ENCODE results near the gene ABLIM2. TPM values are rescaled to one million over a fixed set of nuclear protein-coding genes. Genes with fewer than 3 reads are reported as not detected.

Gene ABLIM2
- total and polyA plus RNA-seq, 4 experiments from 2014 or later = 0.44 to 7.9 (median 3.8) TPM

- Mint-ChIP-seq H3K36me3 (peaks cover 0 to 8% of the 10 kb centered on the region in 2 donors), H3K4me1 (peaks cover 0 to 2% (median 0%) of the 10 kb centered on the region in 4 donors), H3K27me3 (no peaks in the 10 kb centered on the region), H3K27ac (no peak overlapping the region), H3K9me3 (peaks cover 0 to 2% (median 0%) of the 10 kb centered on the region in 8 donors), H3K4me3 (no peak overlapping the region)
- Histone ChIP-seq H3K27ac (ENCODE audit: low read depth, low read length) (no peak overlapping the region), H3K4me1 (ENCODE audit: insufficient read depth, low read length) (no peaks in the 10 kb centered on the region), H3K9me3 (ENCODE audit: control insufficient read depth in 1 of 2, low read length in 2 of 2) (no peaks in the 10 kb centered on the region), H3K4me3 (ENCODE audit: low read length in 2 of 2) (no peak overlapping the region), H3K36me3 (ENCODE audit: insufficient read depth, low read length) (no peaks in the 10 kb centered on the region), H3K27me3 (ENCODE audit: insufficient read depth, low read length) (no peaks in the 10 kb centered on the region)
- DNase-seq = no peak
- ChIA-PET CTCF (ENCODE audit: partially characterized antibody) (no interaction called here), POLR2A (ENCODE audit: partially characterized antibody) (no interaction called here)
- intact Hi-C loops (cut with micrococcal nuclease) = no loop called here
Observed at GRCh38 chr4:8132400-8132799, 26.2 kb downstream of the ABLIM2 start.

GRCh38 chr4:8131826-8132225, 26.8 kb downstream of the ABLIM2 start:
- H3K4me1 ChIP-seq (ENCODE audit: insufficient read depth, low read length) = no peaks in the 10 kb centered on the region
- Mint-ChIP-seq H3K36me3 (peaks cover 0 to 8% of the 10 kb centered on the region in 2 donors), H3K27ac (no peak overlapping the region), H3K4me3 (no peak overlapping the region), H3K27me3 (no peaks in the 10 kb centered on the region), H3K4me1 (peaks cover 0 to 2% (median 0%) of the 10 kb centered on the region in 4 donors), H3K9me3 (peaks cover 0 to 2% (median 0%) of the 10 kb centered on the region in 8 donors)
- no peaks in the 10 kb centered on the region for H3K9me3 ChIP-seq (ENCODE audit: control insufficient read depth in 1 of 2, low read length in 2 of 2)
- no peak for DNase-seq
- intact Hi-C loops (cut with micrococcal nuclease) = no loop called here
- no peak overlapping the region for H3K4me3 ChIP-seq (ENCODE audit: low read length in 2 of 2)
- CTCF ChIA-PET (ENCODE audit: partially characterized antibody) = no interaction called here
- no peaks in the 10 kb centered on the region for H3K27me3 ChIP-seq (ENCODE audit: insufficient read depth, low read length)
- no peaks in the 10 kb centered on the region for H3K36me3 ChIP-seq (ENCODE audit: insufficient read depth, low read length)
- no peak overlapping the region for H3K27ac ChIP-seq (ENCODE audit: low read depth, low read length)
- POLR2A ChIA-PET (ENCODE audit: partially characterized antibody) = no interaction called here

GRCh38 chr4:8131210-8131609, 27.4 kb downstream of the ABLIM2 start:
- peaks cover 0 to 2% (median 0%) of the 10 kb centered on the region in 4 donors for H3K4me1 Mint-ChIP-seq
- CTCF ChIA-PET (ENCODE audit: partially characterized antibody) = no interaction called here

GRCh38 chr4:8130346-8131066, 28.1 kb downstream of the ABLIM2 start:
- H3K4me3 Mint-ChIP-seq = no peak overlapping the region
- POLR2A ChIA-PET (ENCODE audit: partially characterized antibody) = no interaction called here

More at GRCh38 chr4:8131210-8131609, 27.4 kb downstream of the ABLIM2 start:
- Histone ChIP-seq H3K9me3 (ENCODE audit: control insufficient read depth in 1 of 2, low read length in 2 of 2) (no peaks in the 10 kb centered on the region), H3K4me1 (ENCODE audit: insufficient read depth, low read length) (no peaks in the 10 kb centered on the region), H3K27me3 (ENCODE audit: insufficient read depth, low read length) (no peaks in the 10 kb centered on the region), H3K36me3 (ENCODE audit: insufficient read depth, low read length) (no peaks in the 10 kb centered on the region), H3K4me3 (ENCODE audit: low read length in 2 of 2) (no peak overlapping the region), H3K27ac (ENCODE audit: low read depth, low read length) (no peak overlapping the region)
- H3K27ac Mint-ChIP-seq = no peak overlapping the region
- H3K9me3 Mint-ChIP-seq = peaks cover 0 to 2% (median 0%) of the 10 kb centered on the region in 8 donors
- peaks cover 0 to 8% of the 10 kb centered on the region in 2 donors for H3K36me3 Mint-ChIP-seq
- no peaks in the 10 kb centered on the region for H3K27me3 Mint-ChIP-seq
- intact Hi-C loops (cut with micrococcal nuclease) = no loop called here
- H3K4me3 Mint-ChIP-seq = no peak overlapping the region
- POLR2A ChIA-PET (ENCODE audit: partially characterized antibody) = no interaction called here
- no peak for DNase-seq

GRCh38 chr4:8129785-8130184, 28.8 kb downstream of the ABLIM2 start:
- Mint-ChIP-seq H3K4me1 (peaks cover 0 to 2% (median 0%) of the 10 kb centered on the region in 4 donors), H3K27ac (no peak overlapping the region), H3K36me3 (no peaks in the 10 kb centered on the region), H3K27me3 (no peaks in the 10 kb centered on the region), H3K4me3 (no peak overlapping the region), H3K9me3 (peaks cover 0 to 2% (median 0%) of the 10 kb centered on the region in 8 donors)
- no peaks in the 10 kb centered on the region for H3K27me3 ChIP-seq (ENCODE audit: insufficient read depth, low read length)
- no peak overlapping the region for H3K4me3 ChIP-seq (ENCODE audit: low read length in 2 of 2)
- no peak overlapping the region for H3K27ac ChIP-seq (ENCODE audit: low read depth, low read length)
- H3K9me3 ChIP-seq (ENCODE audit: control insufficient read depth in 1 of 2, low read length in 2 of 2) = no peaks in the 10 kb centered on the region
- no peaks in the 10 kb centered on the region for H3K4me1 ChIP-seq (ENCODE audit: insufficient read depth, low read length)
- CTCF ChIA-PET (ENCODE audit: partially characterized antibody) = no interaction called here
- intact Hi-C loops (cut with micrococcal nuclease) = no loop called here
- H3K36me3 ChIP-seq (ENCODE audit: insufficient read depth, low read length) = no peaks in the 10 kb centered on the region
- POLR2A ChIA-PET (ENCODE audit: partially characterized antibody) = no interaction called here
- no peak for DNase-seq

More at GRCh38 chr4:8130346-8131066, 28.1 kb downstream of the ABLIM2 start:
- Histone ChIP-seq H3K27me3 (ENCODE audit: insufficient read depth, low read length) (no peaks in the 10 kb centered on the region), H3K4me3 (ENCODE audit: low read length in 2 of 2) (no peak overlapping the region), H3K4me1 (ENCODE audit: insufficient read depth, low read length) (no peaks in the 10 kb centered on the region), H3K27ac (ENCODE audit: low read depth, low read length) (no peak overlapping the region), H3K9me3 (ENCODE audit: control insufficient read depth in 1 of 2, low read length in 2 of 2) (no peaks in the 10 kb centered on the region), H3K36me3 (ENCODE audit: insufficient read depth, low read length) (no peaks in the 10 kb centered on the region)
- Mint-ChIP-seq H3K27ac (no peak overlapping the region), H3K27me3 (no peaks in the 10 kb centered on the region), H3K9me3 (peaks cover 0 to 2% (median 0%) of the 10 kb centered on the region in 8 donors), H3K36me3 (peaks cover 0 to 7% of the 10 kb centered on the region in 2 donors), H3K4me1 (peaks cover 0 to 2% (median 0%) of the 10 kb centered on the region in 4 donors)
- intact Hi-C loops (cut with micrococcal nuclease) = no loop called here
- DNase-seq = no peak
- CTCF ChIA-PET (ENCODE audit: partially characterized antibody) = no interaction called here

- Histone ChIP-seq H3K27ac (ENCODE audit: low read depth, low read length) (no peak overlapping the region), H3K4me1 (ENCODE audit: insufficient read depth, low read length) (no peaks in the 10 kb centered on the region), H3K4me3 (ENCODE audit: low read length in 2 of 2) (no peak overlapping the region), H3K9me3 (ENCODE audit: control insufficient read depth in 1 of 2, low read length in 2 of 2) (no peaks in the 10 kb centered on the region), H3K36me3 (ENCODE audit: insufficient read depth, low read length) (no peaks in the 10 kb centered on the region), H3K27me3 (ENCODE audit: insufficient read depth, low read length) (no peaks in the 10 kb centered on the region)
- Mint-ChIP-seq H3K27me3 (no peaks in the 10 kb centered on the region), H3K4me1 (peaks cover 0 to 2% (median 0%) of the 10 kb centered on the region in 4 donors), H3K4me3 (no peak overlapping the region), H3K9me3 (no peaks in the 10 kb centered on the region), H3K36me3 (no peaks in the 10 kb centered on the region), H3K27ac (no peak overlapping the region)
- ChIA-PET POLR2A (ENCODE audit: partially characterized antibody) (no interaction called here), CTCF (ENCODE audit: partially characterized antibody) (no interaction called here)
- intact Hi-C loops (cut with micrococcal nuclease) = no loop called here
- no peak for DNase-seq
Observed at GRCh38 chr4:8129136-8129535, 29.5 kb downstream of the ABLIM2 start.

GRCh38 chr4:8128100-8128856, 30.3 kb downstream of the ABLIM2 start:
- peaks cover 0 to 2% (median under 1%) of the 10 kb centered on the region in 4 donors for H3K4me1 Mint-ChIP-seq

More at GRCh38 chr4:8128100-8128856, 30.3 kb downstream of the ABLIM2 start:
- no peaks in the 10 kb centered on the region for H3K27me3 Mint-ChIP-seq
- no peak overlapping the region for H3K27ac ChIP-seq (ENCODE audit: low read depth, low read length)
- no peaks in the 10 kb centered on the region for H3K9me3 Mint-ChIP-seq
- intact Hi-C loops (cut with micrococcal nuclease) = no loop called here
- no peak for DNase-seq
- H3K27me3 ChIP-seq (ENCODE audit: insufficient read depth, low read length) = no peaks in the 10 kb centered on the region
- no peak overlapping the region for H3K4me3 ChIP-seq (ENCODE audit: low read length in 2 of 2)
- no peak overlapping the region for H3K27ac Mint-ChIP-seq
- H3K36me3 Mint-ChIP-seq = no peaks in the 10 kb centered on the region
- no peaks in the 10 kb centered on the region for H3K36me3 ChIP-seq (ENCODE audit: insufficient read depth, low read length)
- no peaks in the 10 kb centered on the region for H3K4me1 ChIP-seq (ENCODE audit: insufficient read depth, low read length)
- ChIA-PET POLR2A (ENCODE audit: partially characterized antibody) (no interaction called here), CTCF (ENCODE audit: partially characterized antibody) (no interaction called here)
- no peak overlapping the region for H3K4me3 Mint-ChIP-seq
- no peaks in the 10 kb centered on the region for H3K9me3 ChIP-seq (ENCODE audit: control insufficient read depth in 1 of 2, low read length in 2 of 2)

All from CD4-positive, alpha-beta memory T cell (primary cell).